Parathyroid adenoma (tissue), 2 donors: ENCODE data around the gene MSMO1.

Experiments
- H2AFZ ChIP-seq: fragments of 300-600 bp; sonication (generic); one replicate; pipeline ENCODE4 v1.7.0; 2017; ENCODE audit warnings: antibody characterized with exemption, mild to moderate bottlenecking
- H3K27ac ChIP-seq: fragments of 300-600 bp; sonication (generic); one replicate; pipeline ENCODE4 v1.7.0; 2017
- H3K27me3 ChIP-seq: fragments of 300-600 bp; sonication (generic); one replicate; pipeline ENCODE4 v1.7.0; 2017; ENCODE audit warnings: low read length; ENCODE audit not compliant: control insufficient read depth, insufficient read depth
- H3K36me3 ChIP-seq: fragments of 300-600 bp; sonication (generic); one replicate; pipeline ENCODE4 v1.7.0; 2017; ENCODE audit warnings: low read length; ENCODE audit not compliant: control insufficient read depth, insufficient read depth
- H3K4me1 ChIP-seq: fragments of 300-600 bp; sonication (generic); one replicate; pipeline ENCODE4 v1.7.0; 2017; ENCODE audit warnings: control low read depth
- H3K4me2 ChIP-seq: fragments of 300-600 bp; sonication (generic); one replicate; pipeline ENCODE4 v1.7.0; 2017; ENCODE audit warnings: low read length
- H3K4me3 ChIP-seq: fragments of 300-600 bp; sonication (generic); one replicate; pipeline ENCODE4 v1.7.0; 2017; ENCODE audit warnings: low read depth, low read length
- H3K79me2 ChIP-seq: fragments of 300-600 bp; sonication (generic); one replicate; pipeline ENCODE4 v1.7.0; 2017; ENCODE audit warnings: control low read depth
- H3K9ac ChIP-seq: fragments of 300-600 bp; sonication (generic); one replicate; pipeline ENCODE4 v1.7.0; 2017; ENCODE audit warnings: mild to moderate bottlenecking
- H3K9me3 ChIP-seq: fragments of 300-600 bp; sonication (generic); one replicate; pipeline ENCODE4 v1.7.0; 2017; ENCODE audit warnings: low read length; ENCODE audit not compliant: control insufficient read depth
- TF ChIP-seq, protein P1 (sequence below): fragments of 300-600 bp; sonication (generic); IDR thresholded peaks from one replicate; pipeline ENCODE4 v1.7.0; 2017; ENCODE audit warnings: antibody characterized with exemption, mild to moderate bottlenecking
- donor health status: primary hyperparathyroidism.

The MSMO1 gene

GRCh38 chr4:165302658-165303057, 24.8 kb upstream of the MSMO1 start:
- Histone ChIP-seq H3K36me3 (no peaks in the 10 kb centered on the region), H3K4me2 (no peak overlapping the region)

DNA sequence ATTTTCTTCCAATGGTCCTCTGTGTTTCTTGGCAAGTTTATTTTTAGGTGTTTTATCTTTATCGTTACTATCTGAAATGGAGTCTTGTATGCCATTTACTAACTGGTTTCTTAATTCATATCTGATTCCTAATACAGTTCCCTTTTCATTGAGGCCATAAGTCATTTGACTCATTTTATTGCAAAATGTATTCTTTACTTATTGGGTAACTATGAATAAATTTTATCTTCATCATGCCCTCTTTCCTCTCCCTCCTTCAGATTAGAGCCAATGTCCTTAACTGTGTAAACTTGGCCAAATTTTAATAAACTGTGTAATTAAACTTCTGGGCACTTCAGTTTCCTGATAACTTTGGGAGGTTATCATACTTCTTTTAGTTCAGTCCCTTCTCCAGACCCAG, 19.3 kb upstream of the MSMO1 start:
- H3K79me2 ChIP-seq, result no peaks in the 10 kb centered on the region
- no peak overlapping the region for H3K27ac ChIP-seq
- no peaks in the 10 kb centered on the region for H3K9me3 ChIP-seq
- no peaks in the 10 kb centered on the region for H3K4me1 ChIP-seq
- H3K9ac ChIP-seq, result no peak overlapping the region
- no peaks in the 10 kb centered on the region for H3K27me3 ChIP-seq
- TF ChIP-seq, protein P1, sequence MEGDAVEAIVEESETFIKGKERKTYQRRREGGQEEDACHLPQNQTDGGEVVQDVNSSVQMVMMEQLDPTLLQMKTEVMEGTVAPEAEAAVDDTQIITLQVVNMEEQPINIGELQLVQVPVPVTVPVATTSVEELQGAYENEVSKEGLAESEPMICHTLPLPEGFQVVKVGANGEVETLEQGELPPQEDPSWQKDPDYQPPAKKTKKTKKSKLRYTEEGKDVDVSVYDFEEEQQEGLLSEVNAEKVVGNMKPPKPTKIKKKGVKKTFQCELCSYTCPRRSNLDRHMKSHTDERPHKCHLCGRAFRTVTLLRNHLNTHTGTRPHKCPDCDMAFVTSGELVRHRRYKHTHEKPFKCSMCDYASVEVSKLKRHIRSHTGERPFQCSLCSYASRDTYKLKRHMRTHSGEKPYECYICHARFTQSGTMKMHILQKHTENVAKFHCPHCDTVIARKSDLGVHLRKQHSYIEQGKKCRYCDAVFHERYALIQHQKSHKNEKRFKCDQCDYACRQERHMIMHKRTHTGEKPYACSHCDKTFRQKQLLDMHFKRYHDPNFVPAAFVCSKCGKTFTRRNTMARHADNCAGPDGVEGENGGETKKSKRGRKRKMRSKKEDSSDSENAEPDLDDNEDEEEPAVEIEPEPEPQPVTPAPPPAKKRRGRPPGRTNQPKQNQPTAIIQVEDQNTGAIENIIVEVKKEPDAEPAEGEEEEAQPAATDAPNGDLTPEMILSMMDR, result no peak
- no peak overlapping the region for H2AFZ ChIP-seq
- no peak overlapping the region for H3K4me3 ChIP-seq
- H3K4me2 ChIP-seq, result no peak overlapping the region
- no peaks in the 10 kb centered on the region for H3K36me3 ChIP-seq

More at GRCh38 chr4:165302658-165303057, 24.8 kb upstream of the MSMO1 start:
- Histone ChIP-seq H3K4me3 (no peak overlapping the region), H3K27me3 (no peaks in the 10 kb centered on the region), H3K27ac (no peak overlapping the region), H3K79me2 (peaks cover 2% of the 10 kb centered on the region), H3K9me3 (no peaks in the 10 kb centered on the region), H2AFZ (no peak overlapping the region), H3K9ac (no peak overlapping the region), H3K4me1 (no peaks in the 10 kb centered on the region)
- TF ChIP-seq, protein P1, result no peak

DNA sequence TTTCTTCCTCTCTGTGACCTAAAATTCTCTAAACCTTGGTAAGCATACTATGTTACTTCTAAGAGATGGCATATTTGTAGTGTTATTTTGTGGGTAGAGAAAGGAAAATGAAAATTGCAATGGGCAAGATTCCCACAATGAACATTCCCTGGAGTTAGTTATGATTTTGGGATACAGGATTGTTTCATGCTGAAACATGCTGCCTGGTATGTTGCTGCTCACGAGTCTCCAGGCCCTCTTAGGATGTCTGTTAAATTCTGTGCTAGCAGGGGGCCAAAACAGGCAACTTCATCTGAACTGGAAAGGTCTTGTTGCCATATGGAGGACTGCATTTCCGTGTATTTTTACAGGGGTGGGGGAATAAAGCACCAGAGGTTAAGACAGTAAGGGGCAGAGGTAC, 18.9 kb upstream of the MSMO1 start:
- H3K9me3 ChIP-seq, result no peaks in the 10 kb centered on the region

GRCh38 chr4:165309456-165309855, 18.0 kb upstream of the MSMO1 start:
- no peaks in the 10 kb centered on the region for H3K9me3 ChIP-seq
- H3K4me3 ChIP-seq, result no peak overlapping the region
- no peak overlapping the region for H3K4me2 ChIP-seq
- no peaks in the 10 kb centered on the region for H3K79me2 ChIP-seq
- H2AFZ ChIP-seq, result no peak overlapping the region
- H3K36me3 ChIP-seq, result no peaks in the 10 kb centered on the region
- H3K9ac ChIP-seq, result no peak overlapping the region
- H3K4me1 ChIP-seq, result no peaks in the 10 kb centered on the region
- no peaks in the 10 kb centered on the region for H3K27me3 ChIP-seq
- no peak overlapping the region for H3K27ac ChIP-seq
- TF ChIP-seq, protein P1, result no peak

More for the DNA sequence above, 18.9 kb upstream of the MSMO1 start:
- Histone ChIP-seq H3K36me3 (no peaks in the 10 kb centered on the region), H3K4me1 (no peaks in the 10 kb centered on the region), H3K79me2 (no peaks in the 10 kb centered on the region), H3K4me3 (no peak overlapping the region), H3K9ac (no peak overlapping the region), H3K4me2 (no peak overlapping the region), H3K27me3 (no peaks in the 10 kb centered on the region), H3K27ac (no peak overlapping the region), H2AFZ (no peak overlapping the region)
- TF ChIP-seq, protein P1, result no peak

DNA sequence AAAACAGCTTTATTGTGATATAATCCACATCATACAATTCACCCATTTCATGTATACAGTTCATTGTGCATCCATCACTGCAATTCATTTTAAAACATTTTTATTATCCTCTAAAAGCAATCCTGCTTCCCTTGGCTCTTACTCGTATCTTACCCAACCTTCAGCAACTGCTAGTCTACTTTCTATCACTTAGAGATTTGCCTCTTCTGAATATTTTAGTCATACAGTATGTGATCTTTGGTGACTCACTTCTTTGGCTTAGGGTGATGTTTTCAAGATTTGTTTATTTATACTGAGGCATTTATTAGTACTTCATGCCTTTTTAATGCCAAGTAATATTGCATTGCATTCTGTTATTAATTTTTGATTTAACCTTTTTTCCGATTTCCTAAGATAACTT, 15.0 kb upstream of the MSMO1 start:
- Histone ChIP-seq H3K27me3 (no peaks in the 10 kb centered on the region), H3K9me3 (no peaks in the 10 kb centered on the region), H3K4me1 (no peaks in the 10 kb centered on the region), H3K27ac (no peak overlapping the region), H3K9ac (no peak overlapping the region), H2AFZ (no peak overlapping the region), H3K36me3 (no peaks in the 10 kb centered on the region), H3K4me2 (no peak overlapping the region), H3K4me3 (no peak overlapping the region), H3K79me2 (no peaks in the 10 kb centered on the region)
- TF ChIP-seq, protein P1, result no peak
